ENCODE data around the gene SIRT2.
"Not testable (repeated sequence)": the region's sequence is repeated elsewhere in the genome, so short reads cannot be mapped to it uniquely, and the experiment has no call there.

GRCh38 chr19:38873400-38873799 lies 26.0 kb downstream of the SIRT2 start:
- TF ChIP-seq EZH2 (IDR thresholded peaks at IDR 0.05; ENCODE audit: insufficient read depth, poor library complexity, severe bottlenecking); EZH2phosphoT487 (IDR thresholded peaks at IDR 0.05; ENCODE audit: insufficient read depth, low read depth): not testable (repeated sequence)

Data from GM23248 (cell line).